ENCODE measurements around the gene MAP7.
"Not testable (repeated sequence)": the region's sequence is repeated elsewhere in the genome, so short reads cannot be mapped to it uniquely, and the experiment has no call there.

MAP7 gene

GRCh38 chr6:136464874-136465273 lies 85.3 kb downstream of the MAP7 start:
- no peak overlapping the region for H3K4me3 Mint-ChIP-seq
- no peaks in the 10 kb centered on the region for H3K9me3 Mint-ChIP-seq
- no peak for ATAC-seq
- H3K27ac Mint-ChIP-seq: no peak overlapping the region
- no peaks in the 10 kb centered on the region for H3K36me3 Mint-ChIP-seq
- peaks cover 14% of the 10 kb centered on the region for H3K4me1 Mint-ChIP-seq
- peaks cover 9% of the 10 kb centered on the region for H3K27me3 Mint-ChIP-seq

GRCh38 chr6:136464148-136464547 lies 86.1 kb downstream of the MAP7 start:
- H3K9me3 Mint-ChIP-seq: no peaks in the 10 kb centered on the region
- no peak overlapping the region for H3K4me3 Mint-ChIP-seq
- H3K27me3 Mint-ChIP-seq: peaks cover 11% of the 10 kb centered on the region
- H3K27ac Mint-ChIP-seq: no peak overlapping the region
- no peaks in the 10 kb centered on the region for H3K36me3 Mint-ChIP-seq
- peaks cover 10% of the 10 kb centered on the region for H3K4me1 Mint-ChIP-seq
- ATAC-seq: no peak

GRCh38 chr6:136463743-136464142 lies 86.5 kb downstream of the MAP7 start:
- H3K4me1 Mint-ChIP-seq: peaks cover 10% of the 10 kb centered on the region
- no peaks in the 10 kb centered on the region for H3K9me3 Mint-ChIP-seq
- no peak for ATAC-seq
- H3K4me3 Mint-ChIP-seq: no peak overlapping the region
- H3K27me3 Mint-ChIP-seq: peaks cover 9% of the 10 kb centered on the region
- H3K36me3 Mint-ChIP-seq: no peaks in the 10 kb centered on the region
- no peak overlapping the region for H3K27ac Mint-ChIP-seq

GRCh38 chr6:136446579-136447187 lies 103.5 kb downstream of the MAP7 start:
- H3K4me3 Mint-ChIP-seq: no peak overlapping the region
- H3K4me1 Mint-ChIP-seq: no peaks in the 10 kb centered on the region
- H3K9me3 Mint-ChIP-seq: peaks cover 3% of the 10 kb centered on the region
- H3K36me3 Mint-ChIP-seq: no peaks in the 10 kb centered on the region
- no peak overlapping the region for H3K27ac Mint-ChIP-seq
- H3K27me3 Mint-ChIP-seq: peaks cover 22% of the 10 kb centered on the region
- ATAC-seq: no peak

- Mint-ChIP-seq H3K4me1 (no peaks in the 10 kb centered on the region), H3K4me3 (no peak overlapping the region)
These were observed 104.1 kb downstream of the MAP7 start for GRCh38 chr6:136446145-136446544.

GRCh38 chr6:136445063-136445462 lies 105.2 kb downstream of the MAP7 start:
- Mint-ChIP-seq H3K36me3 (no peaks in the 10 kb centered on the region), H3K9me3 (no peaks in the 10 kb centered on the region), H3K27me3 (peaks cover 15% of the 10 kb centered on the region), H3K4me1 (no peaks in the 10 kb centered on the region), H3K4me3 (no peak overlapping the region), H3K27ac (no peak overlapping the region)
- no peak for ATAC-seq

More at GRCh38 chr6:136446145-136446544, 104.1 kb downstream of the MAP7 start:
- ATAC-seq: peak; percentile 41
- H3K36me3 Mint-ChIP-seq: no peaks in the 10 kb centered on the region
- no peak overlapping the region for H3K27ac Mint-ChIP-seq
- peaks cover 3% of the 10 kb centered on the region for H3K9me3 Mint-ChIP-seq
- peaks cover 16% of the 10 kb centered on the region for H3K27me3 Mint-ChIP-seq

- Mint-ChIP-seq H3K27ac (no peak overlapping the region), H3K4me1 (no peaks in the 10 kb centered on the region), H3K4me3 (no peak overlapping the region), H3K36me3 (no peaks in the 10 kb centered on the region), H3K9me3 (no peaks in the 10 kb centered on the region), H3K27me3 (peaks cover 6% of the 10 kb centered on the region)
- ATAC-seq: no peak
These were observed 110.0 kb downstream of the MAP7 start for GRCh38 chr6:136440203-136440602.

- H3K4me1 Mint-ChIP-seq: no peaks in the 10 kb centered on the region
- no peak for ATAC-seq
- no peak overlapping the region for H3K27ac Mint-ChIP-seq
- H3K9me3 Mint-ChIP-seq: no peaks in the 10 kb centered on the region
- H3K36me3 Mint-ChIP-seq: no peaks in the 10 kb centered on the region
- peaks cover under 1% of the 10 kb centered on the region for H3K27me3 Mint-ChIP-seq
- H3K4me3 Mint-ChIP-seq: no peak overlapping the region
These were observed 110.6 kb downstream of the MAP7 start for GRCh38 chr6:136439514-136440190.

GRCh38 chr6:136438441-136438840 lies 111.8 kb downstream of the MAP7 start:
- Mint-ChIP-seq H3K4me3 (no peak overlapping the region), H3K9me3 (no peaks in the 10 kb centered on the region), H3K36me3 (no peaks in the 10 kb centered on the region), H3K27me3 (peaks cover 3% of the 10 kb centered on the region), H3K27ac (no peak overlapping the region), H3K4me1 (no peaks in the 10 kb centered on the region)
- no peak for ATAC-seq

GRCh38 chr6:136437246-136437645 lies 113.0 kb downstream of the MAP7 start:
- Mint-ChIP-seq H3K4me1 (no peaks in the 10 kb centered on the region), H3K36me3 (no peaks in the 10 kb centered on the region), H3K9me3 (no peaks in the 10 kb centered on the region), H3K27me3 (peaks cover 10% of the 10 kb centered on the region), H3K27ac (no peak overlapping the region), H3K4me3 (no peak overlapping the region)
- no peak for ATAC-seq

GRCh38 chr6:136435101-136435500 lies 115.1 kb downstream of the MAP7 start:
- no peak overlapping the region for H3K4me3 Mint-ChIP-seq
- no peak for ATAC-seq
- no peaks in the 10 kb centered on the region for H3K9me3 Mint-ChIP-seq
- H3K4me1 Mint-ChIP-seq: no peaks in the 10 kb centered on the region
- peaks cover 10% of the 10 kb centered on the region for H3K27me3 Mint-ChIP-seq
- H3K27ac Mint-ChIP-seq: no peak overlapping the region
- H3K36me3 Mint-ChIP-seq: no peaks in the 10 kb centered on the region

GRCh38 chr6:136431306-136431705 lies 118.9 kb downstream of the MAP7 start:
- H3K27me3 Mint-ChIP-seq, ATAC-seq, H3K36me3 Mint-ChIP-seq, H3K4me3 Mint-ChIP-seq, H3K4me1 Mint-ChIP-seq, H3K27ac Mint-ChIP-seq, H3K9me3 Mint-ChIP-seq: not testable (repeated sequence)

- Mint-ChIP-seq H3K27ac (no peak overlapping the region), H3K4me1 (no peaks in the 10 kb centered on the region), H3K36me3 (no peaks in the 10 kb centered on the region), H3K9me3 (no peaks in the 10 kb centered on the region), H3K27me3 (peaks cover 10% of the 10 kb centered on the region), H3K4me3 (no peak overlapping the region)
- no peak for ATAC-seq
These were observed 120.8 kb downstream of the MAP7 start for GRCh38 chr6:136429264-136430065.

- Mint-ChIP-seq H3K27ac (no peak overlapping the region), H3K9me3 (no peaks in the 10 kb centered on the region), H3K4me3 (no peak overlapping the region), H3K36me3 (no peaks in the 10 kb centered on the region), H3K27me3 (peaks cover 9% of the 10 kb centered on the region), H3K4me1 (no peaks in the 10 kb centered on the region)
- ATAC-seq: no peak
These were observed 122.9 kb downstream of the MAP7 start for GRCh38 chr6:136427378-136427717.

- Mint-ChIP-seq H3K27me3 (peaks cover 9% of the 10 kb centered on the region), H3K4me1 (no peaks in the 10 kb centered on the region), H3K36me3 (no peaks in the 10 kb centered on the region), H3K27ac (no peak overlapping the region), H3K9me3 (no peaks in the 10 kb centered on the region), H3K4me3 (no peak overlapping the region)
- no peak for ATAC-seq
These were observed 123.4 kb downstream of the MAP7 start for GRCh38 chr6:136426627-136427377.
